Large intestine (tissue), 3 donors: ENCODE data around the gene PRKCH. TPM values are rescaled to one million over a fixed set of nuclear protein-coding genes. Genes with fewer than 3 reads are reported as not detected.

Experiments
- DNase-seq, 2 donors: peaks; one replicate each; pipeline versions ENCODE4 v3.0.0 to v3.0.0-alpha.2; 2013
- H3K27ac ChIP-seq: one replicate; pipeline ENCODE4 v1.5.1; 2013; ENCODE audit warnings: low read length
- H3K27me3 ChIP-seq: 2 replicates; pipeline ENCODE4 v1.6.1; 2013; ENCODE audit warnings: low read length; ENCODE audit not compliant: control insufficient read depth, insufficient read depth
- H3K36me3 ChIP-seq: 2 replicates; pipeline ENCODE4 v1.6.1; 2013; ENCODE audit warnings: low read length; ENCODE audit not compliant: control insufficient read depth, insufficient read depth
- H3K4me1 ChIP-seq: one replicate; pipeline ENCODE4 v1.6.1; 2013; ENCODE audit warnings: low read length; ENCODE audit not compliant: control insufficient read depth, insufficient read depth
- H3K4me3 ChIP-seq: one replicate; pipeline ENCODE4 v1.5.1; 2013; ENCODE audit warnings: low read length
- H3K9me3 ChIP-seq: one replicate; pipeline ENCODE4 v1.6.1; 2013; ENCODE audit warnings: mild to moderate bottlenecking, low read depth, low read length, moderate library complexity; ENCODE audit not compliant: control insufficient read depth
- WGBS: methylation state at CpG from one replicate; pipeline ENCODE4 v1.1.5; 2013; ENCODE audit warnings: low lambda C conversion rate; ENCODE audit not compliant: insufficient coverage; 5-methylcytosine and 5-hydroxymethylcytosine counted together
- polyA plus RNA-seq: library from polyadenylated mRNA; unstranded; fragments of 120-200 nt; gene quantifications from one replicate; pipeline ENCODE4 v1.2.1, GENCODE V29; 2013

PRKCH gene
- polyA plus RNA-seq, 1 donor, result 7.7 TPM

DNA sequence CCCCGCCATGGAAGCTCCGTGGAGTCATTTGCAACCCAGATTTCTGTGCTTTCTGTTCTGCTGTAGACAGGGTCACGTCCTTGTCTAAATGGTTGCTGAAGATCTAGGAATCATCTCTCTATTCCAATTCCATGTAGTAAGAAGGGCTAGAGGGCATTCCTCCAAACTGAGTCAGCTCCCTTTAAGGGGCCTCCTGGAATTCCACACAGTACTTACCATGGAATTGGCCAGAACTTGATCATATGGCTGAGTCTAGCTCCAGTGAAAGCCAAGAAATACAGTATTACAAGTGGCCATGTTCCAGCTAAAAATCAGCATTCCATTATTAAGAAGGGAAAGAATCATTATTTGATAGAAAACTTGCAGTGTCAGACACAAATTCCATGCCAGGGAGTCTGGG is 171.9 kb downstream of the PRKCH start:
- Histone ChIP-seq H3K27ac (no peak overlapping the region), H3K9me3 (no peaks in the 10 kb centered on the region), H3K36me3 (no peaks in the 10 kb centered on the region), H3K4me3 (no peak overlapping the region), H3K4me1 (no peaks in the 10 kb centered on the region), H3K27me3 (no peaks in the 10 kb centered on the region)
- DNase-seq, result no peak
- WGBS, result no CpG with 5 or more reads among the region's 3 CpGs

DNA sequence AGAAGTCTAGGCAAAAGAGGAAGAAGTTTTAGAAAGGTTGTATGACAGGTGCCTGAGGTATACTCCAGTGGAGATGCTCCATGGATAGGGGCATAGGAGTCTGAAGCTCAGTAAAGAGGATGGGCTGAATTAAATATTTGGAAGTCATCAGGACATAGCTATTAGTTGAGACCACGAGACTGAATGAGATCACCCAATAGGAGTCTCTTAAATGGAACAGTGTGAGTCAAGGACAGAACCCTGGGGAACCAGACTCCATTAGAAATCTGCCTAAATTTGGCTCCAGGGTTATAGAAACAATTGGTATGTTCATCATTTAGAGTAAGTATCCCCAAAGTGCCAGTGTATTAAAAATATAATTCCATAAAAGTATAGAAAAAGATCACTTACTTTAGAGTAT is 172.6 kb downstream of the PRKCH start:
- no peaks in the 10 kb centered on the region for H3K27me3 ChIP-seq
- no peaks in the 10 kb centered on the region for H3K36me3 ChIP-seq
- H3K27ac ChIP-seq, result no peak overlapping the region
- DNase-seq, result no peak
- WGBS, result no CpG with 5 or more reads among the region's 1 CpG
- H3K4me1 ChIP-seq, result no peaks in the 10 kb centered on the region
- H3K4me3 ChIP-seq, result no peak overlapping the region
- H3K9me3 ChIP-seq, result no peaks in the 10 kb centered on the region

DNA sequence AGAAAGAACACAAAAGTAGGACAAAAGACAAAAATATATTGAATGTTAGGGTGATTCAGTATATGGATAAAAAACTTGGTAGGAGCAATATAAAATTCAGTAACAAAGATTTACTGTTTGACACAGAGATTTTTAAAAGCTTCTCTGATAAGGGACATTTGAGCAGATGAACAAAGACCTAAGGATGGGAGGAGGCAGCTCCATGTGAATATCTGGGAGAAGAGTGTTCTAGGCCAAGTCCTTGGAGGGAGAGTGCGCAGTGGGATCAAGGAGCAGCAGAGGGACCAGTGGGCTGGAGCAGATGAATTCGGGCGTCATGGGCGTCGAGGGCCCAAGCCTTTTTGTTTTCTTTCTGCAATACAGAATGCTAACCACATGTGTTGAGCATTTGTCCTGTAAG is 174.4 kb downstream of the PRKCH start:
- no peak for DNase-seq
- Histone ChIP-seq H3K27me3 (no peaks in the 10 kb centered on the region), H3K27ac (no peak overlapping the region), H3K36me3 (no peaks in the 10 kb centered on the region), H3K9me3 (no peaks in the 10 kb centered on the region), H3K4me1 (no peaks in the 10 kb centered on the region), H3K4me3 (no peak overlapping the region)
- WGBS, result no CpG with 5 or more reads among the region's 5 CpGs

DNA sequence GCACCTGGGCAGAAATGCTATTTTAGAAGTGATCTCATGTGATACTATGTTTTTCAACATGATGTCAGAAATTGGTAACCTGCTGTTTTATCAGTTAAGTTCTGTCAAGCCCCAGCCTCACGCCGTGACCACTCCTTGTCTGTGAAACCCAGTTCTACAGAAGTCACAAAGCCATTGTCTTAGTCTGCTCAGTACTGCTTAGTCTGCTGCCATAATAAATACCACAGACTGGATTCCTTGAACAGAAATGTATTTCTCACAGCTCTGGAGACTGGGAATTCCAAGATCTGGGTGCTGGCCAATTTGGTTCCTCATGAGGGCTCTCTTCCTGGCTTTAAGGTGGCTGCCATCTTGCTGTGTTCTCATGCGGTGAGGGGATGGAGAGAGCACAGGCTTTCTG is 176.9 kb downstream of the PRKCH start:
- no peaks in the 10 kb centered on the region for H3K27me3 ChIP-seq
- H3K4me3 ChIP-seq, result no peak overlapping the region
- no peaks in the 10 kb centered on the region for H3K9me3 ChIP-seq
- no peak for DNase-seq
- WGBS, result no CpG with 5 or more reads among the region's 3 CpGs
- no peaks in the 10 kb centered on the region for H3K4me1 ChIP-seq
- no peaks in the 10 kb centered on the region for H3K36me3 ChIP-seq
- no peak overlapping the region for H3K27ac ChIP-seq

DNA sequence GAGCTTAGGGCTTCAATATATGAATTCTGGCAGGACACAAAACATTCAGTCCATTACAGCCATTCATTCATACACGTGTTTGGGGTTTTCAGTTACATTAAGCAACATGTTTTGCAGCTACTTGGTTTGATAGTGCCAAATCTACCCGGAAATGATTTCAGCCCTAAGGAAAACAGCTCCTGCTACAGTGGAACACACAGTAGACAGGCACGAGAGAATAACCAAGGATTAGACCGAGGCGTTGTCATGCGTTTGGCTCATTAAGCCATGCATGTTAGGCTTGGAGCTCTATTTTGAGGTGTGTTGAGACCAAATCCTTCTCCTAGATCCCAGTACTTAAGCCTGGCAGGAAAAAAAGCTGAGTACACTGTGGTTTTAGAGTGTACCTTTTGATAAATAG is 177.4 kb downstream of the PRKCH start:
- no peak for DNase-seq
- Histone ChIP-seq H3K9me3 (no peaks in the 10 kb centered on the region), H3K27me3 (no peaks in the 10 kb centered on the region), H3K27ac (no peak overlapping the region), H3K4me1 (no peaks in the 10 kb centered on the region), H3K4me3 (no peak overlapping the region), H3K36me3 (no peaks in the 10 kb centered on the region)
- WGBS, result no CpG with 5 or more reads among the region's 6 CpGs

DNA sequence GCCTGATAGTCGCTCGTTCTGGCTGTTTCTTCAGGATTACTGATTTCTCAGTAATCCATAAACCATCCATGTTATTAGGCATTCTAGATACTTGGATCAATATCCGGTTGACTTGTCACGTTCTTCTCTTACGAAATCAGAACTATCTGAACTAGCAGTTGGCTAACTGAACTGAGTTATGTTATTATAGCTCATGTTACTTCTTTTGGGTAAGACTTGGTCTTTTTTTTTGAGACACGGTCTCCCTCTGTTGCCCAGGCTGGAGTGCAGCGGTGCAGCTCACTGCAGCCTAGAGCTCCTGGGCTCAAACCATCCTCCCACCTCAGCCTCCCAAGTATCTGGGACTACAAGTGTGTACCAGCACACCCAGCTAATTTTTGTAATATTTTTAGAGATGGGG is 178.6 kb downstream of the PRKCH start:
- H3K36me3 ChIP-seq, result no peaks in the 10 kb centered on the region
- H3K4me3 ChIP-seq, result no peak overlapping the region
- H3K9me3 ChIP-seq, result no peaks in the 10 kb centered on the region
- no peaks in the 10 kb centered on the region for H3K4me1 ChIP-seq
- no peak for DNase-seq
- H3K27ac ChIP-seq, result no peak overlapping the region
- 100% methylated on average over 4 of the region's 7 CpGs for WGBS
- H3K27me3 ChIP-seq, result no peaks in the 10 kb centered on the region

DNA sequence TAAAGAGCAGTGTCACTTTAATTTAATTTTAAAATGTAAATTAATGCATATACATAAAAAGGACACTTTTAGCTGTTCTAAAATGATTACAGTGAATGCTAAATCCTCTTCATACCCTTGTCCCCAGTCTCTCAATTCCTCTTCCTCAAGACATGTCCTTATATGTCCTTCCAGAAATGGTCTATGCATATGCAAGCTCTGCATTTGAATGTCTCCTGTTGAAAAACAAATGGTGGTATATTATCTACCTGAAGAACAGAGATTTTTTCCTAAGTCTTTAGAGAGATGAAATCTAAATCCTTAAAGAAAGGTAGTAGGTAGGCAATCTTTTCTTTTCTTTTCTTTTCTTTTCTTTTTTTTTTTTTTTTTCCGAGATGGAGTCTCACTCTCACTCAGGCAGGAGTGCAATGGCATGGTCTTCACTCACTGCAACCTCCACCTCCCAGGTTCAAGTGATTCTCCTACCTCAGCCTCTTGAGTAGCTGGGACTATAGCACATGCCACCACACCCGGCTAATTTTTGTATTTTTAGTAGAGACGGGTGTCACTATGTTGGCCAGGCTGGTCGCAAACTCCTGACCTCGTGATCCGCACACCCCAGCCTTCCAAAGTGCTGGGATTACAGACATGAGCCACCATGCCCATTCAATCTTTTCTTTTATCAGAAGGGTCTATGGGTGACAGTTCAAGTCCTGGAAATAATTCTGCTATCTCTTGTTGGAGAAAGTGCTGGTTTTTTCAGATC is 180.5 kb downstream of the PRKCH start:
- H3K4me1 ChIP-seq, result no peaks in the 10 kb centered on the region
- no peak for DNase-seq
- no peaks in the 10 kb centered on the region for H3K9me3 ChIP-seq
- no peaks in the 10 kb centered on the region for H3K36me3 ChIP-seq
- no peaks in the 10 kb centered on the region for H3K27me3 ChIP-seq
- no CpG with 5 or more reads among the region's 6 CpGs for WGBS
- no peak overlapping the region for H3K4me3 ChIP-seq
- no peak overlapping the region for H3K27ac ChIP-seq

DNA sequence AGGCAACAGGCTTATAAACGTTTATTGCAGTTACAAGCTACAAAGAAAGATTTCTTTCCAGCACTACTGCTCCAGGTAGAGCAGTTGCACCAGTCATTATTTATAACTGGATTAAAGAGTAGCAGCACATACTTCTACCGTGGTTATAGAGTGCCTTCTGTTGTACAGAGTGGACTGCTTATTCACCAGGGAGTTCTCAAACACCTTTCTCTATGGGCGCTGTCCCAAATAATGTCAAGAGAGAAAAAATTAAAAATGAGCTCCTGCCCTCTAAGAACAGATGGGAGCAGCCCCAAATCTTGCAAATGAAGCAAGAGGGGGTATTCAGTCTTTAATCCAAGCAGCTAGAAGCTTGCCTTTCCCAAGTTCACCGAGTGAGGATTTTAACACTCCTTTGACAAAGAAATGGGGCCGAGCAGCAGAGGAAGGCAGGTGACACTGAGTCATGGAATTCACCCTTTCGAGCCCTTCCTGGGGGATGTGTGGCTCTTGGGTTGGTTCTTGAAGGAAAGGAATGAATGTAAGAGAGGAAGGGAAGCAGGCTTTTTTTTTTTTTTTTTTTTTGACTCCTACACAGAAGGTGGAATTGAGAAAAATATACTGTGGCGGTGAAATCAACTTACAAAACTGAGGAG is 181.2 kb downstream of the PRKCH start:
- no peaks in the 10 kb centered on the region for H3K36me3 ChIP-seq
- no peak for DNase-seq
- WGBS, result 20% methylated on average over 1 of the region's 7 CpGs
- H3K4me1 ChIP-seq, result no peaks in the 10 kb centered on the region
- no peaks in the 10 kb centered on the region for H3K9me3 ChIP-seq
- H3K27ac ChIP-seq, result no peak overlapping the region
- no peak overlapping the region for H3K4me3 ChIP-seq
- no peaks in the 10 kb centered on the region for H3K27me3 ChIP-seq

DNA sequence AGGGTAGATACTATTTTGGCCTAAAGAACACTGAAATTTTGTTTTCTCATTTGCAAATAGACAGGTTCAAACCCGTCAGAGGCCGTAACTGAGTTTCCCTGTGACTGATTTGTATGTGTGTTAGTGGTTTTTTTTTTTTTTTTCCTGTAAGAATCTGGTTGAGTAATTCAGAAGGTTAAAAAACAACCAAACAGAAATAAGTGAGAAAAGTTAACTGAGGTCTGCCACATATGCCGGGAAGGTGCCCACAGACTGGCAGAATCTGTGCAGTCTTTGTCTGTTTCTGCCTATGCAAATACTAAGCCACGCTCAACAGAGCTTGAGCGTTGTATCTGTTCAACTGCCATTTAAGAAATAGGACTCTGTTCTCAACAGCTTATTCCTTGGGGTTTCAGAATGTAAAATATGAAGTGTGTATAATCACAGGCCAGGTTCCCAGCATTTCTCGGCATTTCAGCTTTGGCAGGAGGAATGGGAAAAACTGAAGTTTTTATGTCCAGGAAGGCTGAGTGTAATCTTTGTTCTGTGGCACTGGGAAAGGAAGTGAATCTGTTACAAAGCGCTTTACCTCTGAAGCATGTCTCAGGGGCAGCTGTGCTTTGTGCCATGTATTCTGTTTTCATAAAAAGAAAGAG is 181.9 kb downstream of the PRKCH start:
- H3K36me3 ChIP-seq, result no peaks in the 10 kb centered on the region
- no peak overlapping the region for H3K4me3 ChIP-seq
- no peaks in the 10 kb centered on the region for H3K4me1 ChIP-seq
- 94% methylated on average over 3 of the region's 7 CpGs for WGBS
- no peak for DNase-seq
- H3K27me3 ChIP-seq, result no peaks in the 10 kb centered on the region
- no peaks in the 10 kb centered on the region for H3K9me3 ChIP-seq
- no peak overlapping the region for H3K27ac ChIP-seq

DNA sequence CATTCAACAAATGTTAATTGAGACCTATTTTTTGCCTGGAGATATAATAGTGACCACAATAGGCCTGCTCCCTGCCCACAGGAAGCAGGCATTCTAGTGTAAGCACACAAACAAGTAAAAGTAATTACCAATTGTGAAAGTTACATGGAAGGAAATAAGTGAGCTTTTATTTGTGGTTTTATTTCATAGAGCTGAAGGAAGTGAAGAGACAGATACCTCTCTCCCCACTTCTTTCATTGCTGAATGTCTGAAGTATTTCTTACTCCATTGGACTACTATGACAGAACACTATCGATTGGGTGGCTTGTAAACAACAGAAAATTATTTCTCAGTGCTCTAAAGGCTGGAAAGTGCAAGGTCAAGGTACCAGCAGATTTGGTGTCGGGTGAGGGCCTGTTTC is 183.5 kb downstream of the PRKCH start:
- no peaks in the 10 kb centered on the region for H3K4me1 ChIP-seq
- no peak overlapping the region for H3K27ac ChIP-seq
- DNase-seq, result no peak
- no peaks in the 10 kb centered on the region for H3K36me3 ChIP-seq
- no peak overlapping the region for H3K4me3 ChIP-seq
- H3K9me3 ChIP-seq, result no peaks in the 10 kb centered on the region
- no peaks in the 10 kb centered on the region for H3K27me3 ChIP-seq
- no CpG with 5 or more reads among the region's 2 CpGs for WGBS
